HG03342 (cell line): ENCODE measurements around the gene CDKN2A.

Experiments used
- ATAC-seq: cut with Tn5 transposase; IDR thresholded peaks from one replicate; pipeline ENCODE4 v1.9.1; 2021; ENCODE audit warnings: mild to moderate bottlenecking, moderate library complexity; ENCODE audit not compliant: unreplicated experiment

Gene CDKN2A

DNA sequence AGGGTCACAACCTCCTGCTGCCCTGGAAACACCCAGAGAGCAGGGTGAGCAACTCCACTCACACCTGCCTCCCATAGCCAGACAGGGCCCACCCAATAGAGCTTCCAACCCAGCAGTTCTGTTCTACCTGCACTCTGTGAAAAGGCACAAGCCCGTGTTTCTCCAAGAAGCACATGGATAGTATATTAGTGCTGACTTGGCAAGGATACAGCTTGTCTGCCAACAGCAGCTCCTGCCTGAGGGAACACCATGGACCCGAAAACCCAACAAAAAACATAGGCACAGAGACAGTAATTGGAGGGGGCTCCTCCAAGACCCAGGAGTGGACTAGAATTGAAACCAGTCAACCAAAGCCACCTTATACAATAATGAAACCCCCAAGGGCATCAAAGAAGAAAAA is 48.6 kb downstream of the CDKN2A start:
- no peak for ATAC-seq

DNA sequence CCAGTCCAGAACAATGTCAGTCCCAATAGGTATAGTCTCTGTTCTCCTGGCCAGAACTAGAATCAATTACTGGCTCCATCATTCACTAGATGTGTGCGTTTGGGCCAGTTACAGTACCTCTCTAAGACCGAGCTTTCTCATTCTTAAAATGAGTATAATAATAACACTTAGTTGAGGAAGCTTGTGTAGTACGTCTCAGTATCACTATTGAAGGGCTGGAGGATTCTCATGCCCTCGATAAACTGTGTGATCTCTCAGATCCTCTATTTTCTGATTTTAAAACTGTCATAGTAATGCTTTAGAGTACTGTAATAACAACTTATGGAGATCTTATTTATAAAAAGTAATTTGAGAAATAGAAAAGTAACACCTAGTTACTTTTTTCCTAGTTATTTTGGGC is 50.7 kb downstream of the CDKN2A start:
- peak; percentile 53 for ATAC-seq

DNA sequence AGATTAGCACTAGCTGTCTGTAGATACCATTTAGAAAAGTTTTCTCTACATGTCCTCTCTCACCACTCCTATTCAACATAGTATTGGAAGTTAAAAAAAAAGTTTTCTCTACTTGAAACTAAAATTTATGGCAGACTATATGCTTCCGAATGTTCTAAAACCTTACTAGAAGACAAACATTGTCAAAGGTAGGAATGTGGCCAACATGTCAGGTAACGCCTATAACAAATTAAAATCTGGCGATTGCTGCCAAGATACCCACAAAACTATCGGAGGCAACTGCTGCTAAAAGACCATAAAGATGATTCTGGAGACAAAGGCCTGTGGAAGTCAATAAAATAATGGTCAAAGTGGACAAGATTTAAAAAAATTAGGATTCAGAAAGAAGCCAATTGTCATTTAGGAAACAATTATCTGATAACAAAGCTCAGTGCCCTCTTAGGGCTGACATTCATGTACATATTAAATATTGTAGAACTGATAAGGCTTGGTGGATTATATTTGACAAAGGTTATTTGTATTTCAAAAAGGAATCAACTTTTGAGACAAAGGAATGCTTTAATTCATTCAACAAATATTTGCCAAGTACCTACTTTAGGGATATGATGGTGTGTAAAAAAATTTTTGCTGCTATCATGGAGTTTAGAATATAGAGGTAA is 52.7 kb downstream of the CDKN2A start:
- no peak for ATAC-seq

DNA sequence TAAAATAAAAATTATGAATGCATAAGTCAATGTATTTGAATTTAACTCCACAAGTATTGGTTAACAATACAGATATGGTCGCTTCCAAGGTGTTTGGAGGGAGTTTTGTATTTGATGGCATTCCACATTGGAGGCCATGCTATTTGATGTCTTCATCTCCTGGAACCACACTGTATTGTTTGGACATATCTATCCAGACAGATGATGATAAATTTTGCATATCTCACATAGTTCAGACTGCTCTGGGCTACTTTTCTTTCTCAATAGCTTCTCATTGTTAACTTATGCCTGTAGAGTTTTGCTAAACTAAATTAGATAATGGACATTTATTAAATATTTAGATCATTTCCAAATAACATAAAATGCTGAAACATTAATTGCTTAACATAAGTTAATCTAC is 58.0 kb downstream of the CDKN2A start:
- no peak for ATAC-seq

DNA sequence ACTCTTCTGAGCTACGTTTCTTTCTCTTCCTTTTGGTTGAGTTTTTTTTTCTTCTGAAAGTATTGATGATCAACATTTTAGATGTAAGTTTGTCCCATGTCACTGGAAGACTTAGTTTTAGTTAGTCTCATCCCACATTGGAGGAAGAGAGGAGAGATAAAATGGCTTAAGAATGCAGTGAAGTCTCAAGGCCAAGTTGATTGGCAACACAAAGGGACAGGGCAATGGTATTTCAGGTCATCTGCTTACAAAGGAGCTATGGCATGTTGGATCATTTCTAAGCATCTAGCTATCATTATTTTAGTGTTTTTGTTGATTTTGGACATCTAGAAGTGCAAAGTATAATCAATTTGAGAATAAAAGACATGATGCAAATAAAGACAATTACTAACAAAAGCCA is 58.6 kb downstream of the CDKN2A start:
- ATAC-seq: no peak

DNA sequence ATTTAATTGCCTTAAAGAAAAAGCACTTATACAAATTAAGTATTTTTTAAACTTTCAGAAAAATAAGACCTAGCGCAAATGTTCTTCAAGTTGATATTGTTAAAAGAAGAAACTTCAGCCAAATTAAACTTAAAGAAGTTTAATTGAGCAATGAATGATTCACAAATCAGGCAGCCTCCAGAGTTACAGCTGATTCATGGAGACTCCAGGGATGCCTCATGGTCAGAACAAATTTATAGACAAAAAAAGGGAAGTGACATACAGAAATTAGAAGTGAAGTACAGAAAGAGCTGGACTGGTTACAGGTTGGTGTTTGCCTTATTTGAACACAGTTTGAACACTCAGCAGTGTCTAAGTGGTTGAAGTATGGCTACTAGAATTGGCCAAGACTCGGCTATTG is 60.3 kb downstream of the CDKN2A start:
- ATAC-seq: no peak

DNA sequence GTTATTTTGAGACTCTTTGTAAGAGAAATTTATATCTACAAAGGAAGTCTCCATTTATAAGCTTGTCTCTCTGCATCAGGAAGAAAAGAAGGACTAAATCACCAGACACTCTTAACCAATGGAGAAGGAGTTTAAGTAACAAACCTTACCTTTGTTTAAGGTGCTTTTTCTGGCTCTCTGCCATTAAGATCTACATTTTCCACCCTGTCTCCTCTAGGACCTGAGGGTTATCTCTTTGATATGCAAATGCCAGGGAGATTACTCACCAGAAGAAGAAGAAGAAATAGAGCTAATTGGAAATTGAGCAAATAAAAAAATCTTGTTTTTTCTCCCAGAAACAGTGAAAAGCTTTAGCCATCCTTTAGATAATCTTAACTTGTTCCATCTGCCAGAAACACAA is 60.9 kb downstream of the CDKN2A start:
- no peak for ATAC-seq

DNA sequence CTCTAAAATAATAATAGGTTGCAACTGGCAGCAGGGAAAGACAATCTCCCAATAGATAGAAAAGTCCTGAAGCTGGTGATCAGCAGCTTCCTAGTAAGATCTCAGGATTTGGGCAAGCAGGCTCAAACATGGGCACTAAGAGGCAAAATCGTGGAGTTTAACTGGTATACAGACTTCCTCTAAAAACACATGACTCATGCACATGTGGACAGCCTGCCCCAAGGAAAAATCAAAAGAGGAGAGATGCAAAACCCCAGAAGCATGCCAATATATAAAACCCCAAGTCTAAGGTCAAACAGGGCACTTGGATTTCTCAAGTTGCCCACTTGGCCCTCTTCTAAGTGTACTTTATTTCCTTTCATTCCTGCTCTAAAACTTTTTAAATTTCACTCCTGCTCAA is 62.8 kb downstream of the CDKN2A start:
- no peak for ATAC-seq

DNA sequence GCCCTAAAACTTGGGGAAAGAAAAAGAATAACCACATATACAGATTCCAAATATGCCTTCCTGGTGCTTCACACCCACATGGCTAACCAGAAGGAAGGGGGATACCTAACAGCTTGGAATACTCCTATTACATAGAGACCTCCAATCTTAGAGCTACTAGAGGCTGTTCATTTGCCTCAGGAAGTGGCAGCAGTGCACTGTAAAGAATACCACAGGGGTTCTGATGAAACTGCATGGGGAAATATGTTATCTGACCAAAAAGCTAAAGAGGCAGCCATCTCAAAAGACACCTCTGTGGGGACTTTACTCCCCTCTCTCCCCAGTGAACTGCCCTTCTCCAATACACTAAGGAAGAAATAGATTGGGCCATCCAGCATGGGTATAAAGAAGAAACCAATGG is 66.4 kb downstream of the CDKN2A start:
- no peak for ATAC-seq

DNA sequence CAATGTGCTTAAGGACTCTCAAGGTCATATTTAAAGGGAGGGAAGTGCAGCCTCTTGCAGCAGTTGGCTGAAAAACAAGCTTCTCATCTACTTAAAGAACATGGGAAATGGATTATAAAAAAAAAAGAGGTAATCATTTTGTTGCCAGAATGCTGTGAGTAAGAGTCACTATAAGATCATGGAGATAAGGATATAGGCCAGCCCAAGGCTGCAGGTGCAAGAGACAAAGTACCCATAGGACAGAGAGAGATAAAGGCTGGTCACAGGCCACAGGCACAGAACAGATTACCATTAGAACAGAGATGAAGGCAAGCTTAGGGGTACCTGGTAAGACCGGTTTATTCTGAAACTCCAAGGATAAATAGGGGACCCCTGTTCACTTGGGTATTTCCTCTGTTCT is 70.5 kb downstream of the CDKN2A start:
- no peak for ATAC-seq

DNA sequence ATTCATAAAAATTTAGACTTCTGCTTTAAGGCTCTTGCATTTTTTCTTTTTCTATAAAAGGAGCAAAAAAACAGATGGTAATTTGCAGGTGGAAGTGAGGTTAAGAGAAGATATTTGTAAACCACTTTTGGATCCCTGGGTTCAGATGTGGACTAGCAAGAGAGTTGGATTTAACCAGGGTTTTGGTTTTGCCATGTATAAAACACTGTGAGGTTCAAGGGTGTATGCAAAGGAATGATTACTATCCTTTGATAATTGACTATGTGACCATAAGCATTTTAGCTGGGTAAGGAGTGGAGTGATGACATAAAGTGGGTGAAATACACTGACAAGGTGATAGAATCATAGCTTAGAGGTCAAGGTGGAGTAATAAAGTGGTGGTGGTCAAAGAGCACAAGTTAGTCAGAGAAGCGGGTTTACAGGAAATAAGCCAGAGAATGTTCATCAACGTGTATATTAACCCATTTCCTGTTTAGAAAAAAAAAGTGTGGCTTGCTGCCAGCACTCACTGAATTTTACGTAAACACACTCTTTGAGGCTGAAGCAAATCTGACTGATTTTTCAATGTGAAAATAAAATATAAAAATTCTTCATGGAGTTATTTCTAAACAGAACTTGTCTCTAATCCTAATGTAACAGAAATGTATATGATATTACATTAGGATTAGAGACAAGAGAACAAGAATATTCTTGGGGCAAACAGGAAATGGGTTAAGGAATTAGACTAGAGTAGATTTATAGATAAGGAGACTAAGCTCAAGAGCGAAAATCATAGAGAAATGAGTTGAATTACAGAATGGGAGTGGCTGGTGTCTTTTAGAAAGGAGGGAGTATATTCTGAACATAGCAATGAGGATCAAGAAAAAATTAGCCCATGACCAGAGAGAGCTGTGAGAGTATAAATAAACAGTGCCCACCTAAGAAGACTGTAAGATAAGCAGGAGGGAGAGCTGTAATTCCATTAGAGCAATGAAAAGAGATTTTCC is 74.5 kb downstream of the CDKN2A start:
- ATAC-seq: peak; percentile 78
